Stimulated activated CD4-positive, alpha-beta T cell treated with anti-CD3 and anti-CD28 coated beads, Interleukin-1b, Interleukin-23, amount 100 ng/mL, for 1 hour (primary cell): Measurements from ENCODE around the gene SLCO1B3.
"Not testable (repeated sequence)": the region's sequence is repeated elsewhere in the genome, so short reads cannot be mapped to it uniquely, and the experiment has no call there.

Experiments
- DNase-seq, 2 donors: peaks; one replicate each; pipeline ENCODE4 v3.0.0-alpha.2; 2020; ENCODE audit warnings: low read depth in 2 of 2

The SLCO1B3 gene, protein sequence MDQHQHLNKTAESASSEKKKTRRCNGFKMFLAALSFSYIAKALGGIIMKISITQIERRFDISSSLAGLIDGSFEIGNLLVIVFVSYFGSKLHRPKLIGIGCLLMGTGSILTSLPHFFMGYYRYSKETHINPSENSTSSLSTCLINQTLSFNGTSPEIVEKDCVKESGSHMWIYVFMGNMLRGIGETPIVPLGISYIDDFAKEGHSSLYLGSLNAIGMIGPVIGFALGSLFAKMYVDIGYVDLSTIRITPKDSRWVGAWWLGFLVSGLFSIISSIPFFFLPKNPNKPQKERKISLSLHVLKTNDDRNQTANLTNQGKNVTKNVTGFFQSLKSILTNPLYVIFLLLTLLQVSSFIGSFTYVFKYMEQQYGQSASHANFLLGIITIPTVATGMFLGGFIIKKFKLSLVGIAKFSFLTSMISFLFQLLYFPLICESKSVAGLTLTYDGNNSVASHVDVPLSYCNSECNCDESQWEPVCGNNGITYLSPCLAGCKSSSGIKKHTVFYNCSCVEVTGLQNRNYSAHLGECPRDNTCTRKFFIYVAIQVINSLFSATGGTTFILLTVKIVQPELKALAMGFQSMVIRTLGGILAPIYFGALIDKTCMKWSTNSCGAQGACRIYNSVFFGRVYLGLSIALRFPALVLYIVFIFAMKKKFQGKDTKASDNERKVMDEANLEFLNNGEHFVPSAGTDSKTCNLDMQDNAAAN

DNA sequence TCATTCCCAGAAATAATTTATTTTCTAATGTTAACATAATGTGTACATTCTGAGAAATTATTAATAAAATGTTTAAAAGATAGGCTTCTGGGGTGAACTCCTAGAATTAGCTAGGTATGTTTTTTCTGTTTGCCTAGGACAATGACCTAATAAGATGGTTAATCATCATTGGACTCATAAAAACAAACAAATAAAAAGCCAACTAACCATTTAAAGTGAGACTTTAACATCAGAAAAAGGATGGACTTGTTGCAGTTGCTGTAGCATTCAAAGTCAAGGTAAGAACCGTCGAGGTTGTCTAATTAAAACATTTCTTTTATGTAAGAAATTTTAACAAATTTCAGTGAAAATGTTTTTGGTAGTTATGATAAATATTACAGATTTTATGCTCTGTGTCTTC lies at the start of gene SLCO1B3:
Gene SLCO1B3, plus strand, starts transcription at position 219 of the 400 bp plus-strand sequence. CDS start 5,034 bp downstream, outside the sequence.
- DNase-seq = no peak

DNA sequence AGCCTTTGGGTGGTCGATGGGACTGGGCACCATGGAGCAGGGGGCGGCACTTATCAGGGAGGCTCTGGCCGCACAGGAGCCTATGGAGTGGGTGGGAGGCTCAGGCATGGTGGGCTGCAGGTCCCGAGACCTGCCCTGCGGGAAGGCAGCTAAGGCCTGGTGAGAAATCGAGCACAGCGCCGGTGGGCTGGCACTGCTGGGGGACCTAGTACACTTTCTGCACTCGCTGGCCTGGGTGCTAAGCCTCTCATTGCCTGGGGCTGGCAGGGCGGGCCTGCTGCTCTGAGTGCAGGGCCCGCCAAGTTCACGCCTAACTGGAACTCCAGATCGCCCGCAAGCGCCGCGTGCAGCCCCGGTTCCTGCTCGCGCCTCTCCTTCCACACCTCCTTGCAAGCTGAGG lies 33.1 kb upstream of the SLCO1B3 start:
- no peak for DNase-seq

DNA sequence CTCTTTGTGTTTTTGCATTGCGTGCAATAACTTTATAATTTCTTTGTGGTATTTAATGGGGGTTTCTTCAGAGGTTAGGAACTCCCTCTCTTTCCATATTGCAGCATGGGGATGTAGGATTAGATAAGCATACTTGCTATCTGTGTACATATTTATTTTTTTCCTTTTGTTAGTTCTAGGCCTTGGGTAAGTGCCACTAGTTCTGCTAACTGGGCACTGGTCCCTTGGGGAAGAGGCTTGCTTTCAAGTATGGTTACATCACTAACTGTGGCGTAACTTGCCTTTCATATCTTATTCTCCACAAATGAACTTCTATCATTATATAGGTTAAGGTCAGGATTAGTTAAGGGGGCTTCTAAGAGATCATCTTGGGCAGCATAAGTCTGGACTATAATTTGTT lies 31.5 kb upstream of the SLCO1B3 start:
- DNase-seq = no peak

DNA sequence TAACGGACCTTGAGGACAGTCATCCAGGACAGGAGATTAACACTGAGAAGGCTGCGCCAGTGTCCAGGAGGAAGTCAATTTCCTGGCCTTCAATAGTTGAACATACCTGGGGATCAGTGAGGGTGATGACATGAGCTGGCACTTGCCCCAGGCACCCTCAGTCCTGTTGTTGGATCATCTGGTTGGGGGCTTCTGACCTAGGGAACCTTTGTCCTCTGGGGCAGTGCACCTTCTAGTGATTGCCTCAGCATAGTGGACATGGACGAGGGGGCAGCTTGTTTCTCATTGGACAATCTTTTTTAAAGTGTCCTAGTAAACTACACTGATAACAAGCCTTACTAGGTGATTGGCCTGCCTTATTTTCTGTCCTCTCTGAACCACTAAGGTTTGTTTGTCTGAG lies 30.5 kb upstream of the SLCO1B3 start:
- DNase-seq = not testable (repeated sequence)

DNA sequence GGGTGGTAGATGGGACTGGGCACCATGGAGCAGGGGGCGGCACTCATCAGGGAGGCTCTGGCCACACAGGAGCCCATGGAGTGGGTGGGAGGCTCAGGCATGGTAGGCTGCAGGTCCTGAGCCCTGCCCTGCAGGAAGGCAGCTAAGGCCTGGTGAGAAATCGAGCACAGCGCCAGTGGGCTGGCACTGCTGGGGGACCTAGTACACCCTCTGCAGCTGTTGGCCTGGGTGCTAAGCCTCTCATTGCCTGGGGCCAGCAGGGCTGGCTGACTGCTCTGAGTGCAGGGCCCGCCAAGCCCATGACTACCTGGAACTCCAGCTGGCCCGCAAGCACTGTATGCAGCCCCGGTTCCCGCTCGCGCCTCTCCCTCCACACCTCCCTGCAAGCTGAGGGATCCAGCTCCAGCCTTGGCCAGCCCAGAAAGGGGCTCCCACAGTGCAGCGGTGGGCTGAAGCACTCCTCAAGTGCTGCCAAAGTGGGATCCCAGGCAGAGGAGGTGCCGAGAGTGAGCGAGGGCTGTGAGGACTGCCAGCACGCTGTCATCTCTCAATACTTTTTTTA lies 26.6 kb upstream of the SLCO1B3 start:
- DNase-seq = not testable (repeated sequence)

DNA sequence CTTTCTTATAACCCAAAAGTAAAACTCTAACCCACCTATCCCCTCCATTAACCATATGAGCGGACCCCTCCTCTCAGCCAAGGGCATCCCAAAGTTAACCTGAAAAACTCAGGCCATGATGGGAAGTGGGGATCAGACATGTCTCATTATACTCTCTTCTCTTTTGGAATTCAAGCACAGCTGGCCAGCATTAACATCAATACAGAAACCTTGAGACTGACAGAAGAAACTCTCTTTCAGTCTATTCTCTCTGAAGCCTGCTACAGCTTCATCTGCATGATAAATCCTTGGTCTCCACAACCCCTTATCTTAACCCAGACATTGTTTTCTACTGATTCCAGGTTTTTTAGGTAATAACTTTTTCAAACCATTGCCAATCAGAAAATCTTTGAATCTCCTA lies 17.5 kb upstream of the SLCO1B3 start:
- no peak for DNase-seq

DNA sequence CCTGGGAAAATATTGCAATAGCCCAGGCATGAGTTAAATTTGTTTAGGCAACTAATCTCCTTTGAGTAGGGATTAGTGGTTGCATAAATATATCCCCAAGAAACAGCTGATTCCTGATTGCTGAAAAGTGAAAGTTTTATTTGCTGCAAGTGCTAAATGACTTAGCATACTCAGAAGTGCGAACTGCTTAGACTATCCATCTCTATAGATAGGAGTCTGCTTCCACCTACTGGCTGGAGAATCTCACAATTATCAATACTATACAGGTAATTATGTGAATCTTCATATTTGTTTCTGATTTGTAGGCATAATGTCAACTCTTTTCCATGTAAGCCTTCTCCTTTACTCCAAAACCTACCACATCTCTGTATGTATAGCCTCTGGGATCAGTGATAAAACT lies 12.0 kb upstream of the SLCO1B3 start:
- DNase-seq = no peak

DNA sequence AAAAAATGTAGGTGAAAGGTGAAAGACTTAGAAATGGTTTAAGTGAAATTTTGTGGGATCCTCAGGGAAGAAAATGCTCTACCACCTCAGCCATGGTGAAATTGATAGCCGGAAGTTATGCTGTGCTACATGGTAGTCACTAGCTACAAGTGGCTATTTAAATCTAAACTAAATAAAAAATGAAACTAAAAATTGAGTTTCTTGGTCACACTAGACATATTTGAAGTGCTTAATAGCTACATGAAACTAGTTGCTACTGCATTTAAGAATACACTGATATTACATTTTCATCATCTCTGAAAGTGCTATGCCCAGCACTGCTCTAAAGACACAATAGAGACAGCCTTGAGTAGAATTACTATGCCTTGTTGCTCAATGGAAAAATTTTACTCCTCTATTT lies 10.3 kb upstream of the SLCO1B3 start:
- no peak for DNase-seq

DNA sequence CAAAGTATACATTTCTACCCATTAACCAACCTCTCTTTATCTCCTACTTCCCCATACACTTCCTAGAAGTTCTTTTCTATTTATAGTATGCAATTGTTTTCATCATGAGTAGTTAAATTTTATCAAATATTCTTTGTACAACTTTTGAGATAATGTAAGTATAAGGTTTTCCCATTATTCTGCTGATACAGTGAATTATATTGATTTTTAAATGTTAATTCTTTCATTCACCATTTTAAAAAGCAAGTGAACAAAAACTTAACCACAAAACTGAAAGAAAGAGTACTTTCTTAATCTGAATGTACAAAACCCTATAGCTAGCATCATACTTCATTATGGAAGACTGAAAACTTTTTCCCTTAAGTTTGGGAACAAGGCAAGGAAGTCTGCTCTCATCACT lies 9.5 kb upstream of the SLCO1B3 start:
- DNase-seq = no peak

DNA sequence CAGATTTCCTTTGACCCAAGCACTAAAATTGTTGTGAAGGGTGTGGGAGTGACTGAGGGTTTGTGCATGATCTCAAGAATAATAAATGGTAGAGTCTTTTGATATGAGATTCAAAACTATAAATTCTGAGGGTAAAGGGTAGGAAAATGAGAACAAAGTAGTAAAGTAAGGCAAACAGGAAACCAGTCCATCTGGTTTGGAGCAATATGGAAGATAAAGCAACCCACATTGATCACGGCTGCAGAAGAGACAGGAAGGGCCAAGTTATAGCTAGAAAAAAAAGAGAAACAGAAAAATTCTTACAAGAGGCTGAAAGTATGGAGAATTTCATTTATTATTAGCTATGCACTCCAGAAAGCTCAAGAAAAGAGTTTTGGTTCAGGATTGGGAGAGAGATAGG lies 4.6 kb upstream of the SLCO1B3 start:
- no peak for DNase-seq

DNA sequence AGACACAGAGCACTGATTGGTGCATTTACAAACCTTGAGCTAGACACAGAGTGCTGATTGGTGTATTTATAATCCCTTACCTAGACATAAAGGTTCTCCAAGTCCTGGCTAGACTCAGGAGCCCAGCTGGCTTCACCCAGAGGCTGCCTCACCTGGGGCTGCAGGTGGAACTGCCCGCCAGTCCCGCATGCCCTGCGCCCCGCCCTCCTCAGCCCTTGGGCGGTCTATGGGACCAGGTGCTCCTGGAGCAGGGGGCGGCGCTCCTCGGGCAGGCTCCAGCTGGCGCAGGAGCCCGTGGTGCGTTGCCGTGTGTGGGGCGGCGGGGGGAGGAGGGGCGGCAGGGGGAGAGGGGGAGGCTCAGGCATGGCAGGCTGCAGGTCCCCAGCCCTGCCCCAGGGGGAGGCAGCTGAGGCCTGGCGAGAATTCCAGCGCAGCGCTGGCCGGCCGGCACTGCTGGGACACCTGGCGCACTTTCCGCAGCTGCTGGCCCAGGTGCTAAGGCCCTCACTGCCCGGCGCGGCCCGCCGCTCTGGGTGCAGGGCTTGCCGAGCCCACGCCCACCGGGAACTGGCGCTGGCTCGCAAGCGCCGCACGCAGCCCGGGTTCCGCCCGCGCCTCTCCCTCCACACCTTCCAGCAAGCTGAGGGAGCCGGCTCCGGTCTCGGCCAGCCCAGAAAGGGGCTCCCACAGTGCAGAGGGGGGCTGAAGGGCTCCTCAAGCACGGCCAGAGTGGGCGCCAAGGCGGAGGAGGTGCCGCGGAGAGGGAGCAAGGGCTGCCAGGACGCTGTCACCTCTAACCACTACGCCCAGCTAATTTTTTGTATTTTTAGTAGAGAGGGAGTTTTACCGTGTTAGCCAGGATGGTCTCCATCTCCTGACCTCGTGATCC lies 3.1 kb upstream of the SLCO1B3 start:
- DNase-seq = no peak

DNA sequence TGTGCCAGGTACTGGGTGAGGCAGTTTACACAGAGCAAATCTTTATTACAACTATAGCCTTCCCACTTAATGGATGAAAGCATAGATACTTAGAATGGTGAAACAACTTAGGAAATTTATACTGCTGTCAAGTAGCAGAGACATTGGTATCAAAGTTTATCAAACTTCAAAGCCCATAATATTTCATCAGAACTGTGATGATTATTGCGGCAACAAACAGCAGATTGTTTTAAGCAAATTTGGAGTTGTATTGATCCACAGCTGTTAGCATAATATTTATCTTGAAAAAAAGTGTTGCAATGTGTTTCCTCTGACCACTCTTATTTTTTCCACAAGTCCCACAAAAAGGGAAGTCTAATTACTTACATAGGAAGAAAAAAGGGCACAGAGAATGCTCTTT lies 2.0 kb upstream of the SLCO1B3 start:
- DNase-seq = no peak

DNA sequence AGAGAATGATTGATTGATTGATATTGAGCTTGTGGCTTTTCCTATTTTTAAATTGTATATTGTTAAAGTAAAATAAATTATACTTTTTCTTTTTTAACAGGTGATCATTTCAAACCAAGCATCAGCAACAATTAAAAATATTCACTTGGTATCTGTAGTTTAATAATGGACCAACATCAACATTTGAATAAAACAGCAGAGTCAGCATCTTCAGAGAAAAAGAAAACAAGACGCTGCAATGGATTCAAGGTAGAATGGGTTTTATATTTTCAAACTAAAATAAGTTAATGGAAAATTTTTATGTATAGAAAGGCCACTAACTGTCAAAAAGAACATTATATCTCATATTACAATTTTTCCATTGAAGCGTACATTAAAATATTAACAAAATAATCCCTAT lies 5.1 kb downstream of the SLCO1B3 start:
- DNase-seq = no peak

DNA sequence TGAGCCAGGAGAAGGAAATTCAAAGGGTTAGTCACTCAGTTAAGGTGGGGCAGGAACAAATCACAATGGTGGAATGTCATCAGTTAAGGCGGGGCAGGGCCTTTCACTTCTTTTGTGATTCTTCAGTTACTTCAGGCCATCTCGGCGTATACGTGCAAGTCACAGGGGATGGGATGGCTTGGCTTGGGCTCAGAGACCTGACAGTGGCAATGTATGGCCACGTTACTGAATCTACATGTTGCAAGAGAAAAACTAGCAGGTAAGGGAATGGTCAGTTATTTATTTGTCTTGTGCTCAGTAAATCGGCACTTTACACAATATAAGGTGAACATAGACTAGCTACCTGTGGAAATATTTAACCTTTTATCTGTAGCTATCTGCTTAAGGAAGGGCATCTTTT lies 11.9 kb downstream of the SLCO1B3 start:
- DNase-seq = no peak

DNA sequence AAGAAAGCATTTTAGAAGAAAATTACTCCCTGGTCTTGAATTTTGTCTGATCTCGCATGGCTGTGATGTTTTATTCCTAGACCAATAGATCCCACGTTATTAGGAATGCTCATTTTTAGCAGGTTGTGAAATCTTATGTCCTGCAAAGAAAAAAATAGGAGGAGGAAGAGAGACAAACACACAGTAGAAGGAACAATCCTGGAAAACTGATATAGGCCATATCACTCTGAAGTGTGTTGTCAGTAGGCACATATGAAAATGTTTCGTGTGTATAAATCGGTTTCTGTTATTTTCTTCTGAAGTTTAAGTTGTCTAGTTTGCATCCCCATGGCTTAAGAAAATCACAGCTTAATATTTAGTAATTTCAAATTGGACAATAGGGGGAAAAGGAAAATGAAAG lies 12.4 kb downstream of the SLCO1B3 start:
- DNase-seq = no peak

DNA sequence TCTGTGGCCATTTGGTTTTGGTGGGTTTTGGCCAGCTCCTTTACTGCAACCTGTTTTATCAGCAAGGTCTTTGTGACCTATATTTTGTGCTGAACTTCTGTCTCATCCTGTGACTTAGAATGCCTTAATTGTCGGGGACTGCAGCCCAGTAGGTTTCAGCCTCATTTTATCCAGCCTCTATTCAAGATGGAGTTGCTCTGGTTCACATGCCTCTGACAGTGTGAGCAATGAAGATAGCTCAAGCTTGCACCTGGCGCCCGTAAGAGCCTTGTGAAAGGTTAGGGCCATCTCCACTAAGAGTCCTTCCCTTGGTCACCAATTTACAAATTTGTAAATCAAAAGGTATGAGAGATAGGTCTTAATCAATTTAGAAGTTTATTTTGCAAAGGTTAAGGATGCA lies 19.4 kb downstream of the SLCO1B3 start:
- no peak for DNase-seq

DNA sequence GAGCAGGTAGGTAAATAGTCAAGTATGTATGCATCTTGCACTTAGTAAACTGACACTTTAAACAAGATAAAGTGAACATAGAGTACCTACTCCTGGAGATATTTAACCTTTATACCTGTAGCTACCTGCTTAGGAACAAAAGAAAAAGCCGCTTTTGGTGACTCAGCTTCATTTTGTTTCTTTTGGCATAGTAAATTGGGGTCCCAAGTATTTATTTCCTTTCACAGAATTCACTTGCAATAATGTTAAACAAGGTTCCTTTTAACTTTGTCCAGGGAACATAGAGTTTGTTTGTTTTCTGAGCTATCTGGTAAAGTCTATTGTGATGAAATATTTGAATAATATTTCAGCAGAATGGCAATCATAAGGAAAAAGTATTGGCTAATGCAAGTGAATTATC lies 20.0 kb downstream of the SLCO1B3 start:
- no peak for DNase-seq

DNA sequence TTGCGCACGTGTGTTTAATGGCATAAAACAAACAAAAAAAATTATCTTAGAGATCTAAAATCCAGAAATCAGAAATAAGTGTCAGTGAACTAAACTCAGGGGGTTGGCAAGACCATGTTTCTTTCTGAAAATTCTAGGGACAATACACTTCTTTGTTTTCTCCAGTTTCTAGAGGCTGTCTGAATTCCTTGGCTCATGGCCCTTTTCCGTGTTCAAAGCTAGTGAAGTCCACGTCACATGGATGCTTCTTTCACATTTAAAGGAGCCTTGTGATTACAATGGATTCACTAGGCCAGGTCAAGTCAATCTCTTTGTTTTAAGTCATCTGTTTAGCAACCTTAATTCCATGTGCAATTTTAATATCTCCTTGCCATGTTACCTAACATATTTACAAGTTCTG lies 22.4 kb downstream of the SLCO1B3 start:
- DNase-seq = no peak

DNA sequence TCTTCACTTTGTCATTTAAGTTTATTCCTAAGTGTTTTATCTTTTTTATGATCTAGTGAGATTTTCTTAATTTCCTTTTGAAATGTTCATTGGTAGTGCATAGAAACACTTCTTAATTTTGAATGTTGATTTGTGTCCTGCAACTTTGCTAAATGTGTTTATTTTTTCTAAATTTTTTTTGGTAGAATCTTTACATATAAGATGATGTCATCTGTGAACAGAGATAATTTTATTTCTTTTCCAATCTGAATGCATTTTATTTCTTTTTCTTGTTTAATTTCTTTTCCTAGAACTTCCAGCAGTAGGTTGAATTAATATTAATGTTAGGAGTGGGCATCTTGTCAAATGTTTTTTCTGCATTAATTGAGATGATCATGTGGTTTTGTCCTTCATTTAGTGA lies 42.1 kb downstream of the SLCO1B3 start:
- no peak for DNase-seq

DNA sequence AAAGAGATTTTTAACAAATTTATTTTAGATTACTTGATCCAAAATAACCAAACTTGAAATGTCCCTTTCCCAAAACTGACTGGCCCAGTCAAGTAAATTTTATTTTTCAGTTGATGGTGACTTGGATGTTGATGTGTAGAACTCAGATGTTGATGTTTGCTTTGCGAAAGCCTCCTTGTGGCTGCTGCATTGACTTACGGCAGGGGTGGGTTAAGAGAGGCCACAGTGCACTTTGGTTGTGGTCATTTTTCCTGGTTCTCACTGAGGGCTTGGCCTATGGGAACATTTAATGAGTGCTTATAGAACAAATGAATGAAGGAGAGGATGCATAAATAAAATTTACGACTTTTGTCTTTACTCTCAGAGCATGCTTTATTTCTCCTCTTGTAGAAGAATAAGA lies 52.6 kb downstream of the SLCO1B3 start:
- DNase-seq = no peak

DNA sequence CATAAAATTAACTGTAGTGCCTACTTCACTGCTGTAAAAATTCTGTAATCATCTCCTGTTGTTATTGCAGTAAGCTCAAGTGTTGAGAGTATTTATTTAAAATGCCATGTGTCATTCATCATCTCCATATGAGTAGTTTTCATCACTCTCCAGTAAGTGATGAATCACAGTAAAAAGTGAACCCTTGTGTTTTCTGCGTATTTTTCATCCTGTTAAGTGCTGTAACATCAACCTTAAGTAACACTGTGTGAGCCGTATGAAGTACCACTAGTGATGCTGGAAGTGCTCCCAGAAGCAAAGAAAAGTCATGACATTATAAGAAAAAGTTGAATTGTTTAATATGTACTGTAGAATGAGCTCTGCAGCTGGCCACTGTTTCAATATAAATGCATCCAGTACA lies 55.4 kb downstream of the SLCO1B3 start:
- DNase-seq = no peak

DNA sequence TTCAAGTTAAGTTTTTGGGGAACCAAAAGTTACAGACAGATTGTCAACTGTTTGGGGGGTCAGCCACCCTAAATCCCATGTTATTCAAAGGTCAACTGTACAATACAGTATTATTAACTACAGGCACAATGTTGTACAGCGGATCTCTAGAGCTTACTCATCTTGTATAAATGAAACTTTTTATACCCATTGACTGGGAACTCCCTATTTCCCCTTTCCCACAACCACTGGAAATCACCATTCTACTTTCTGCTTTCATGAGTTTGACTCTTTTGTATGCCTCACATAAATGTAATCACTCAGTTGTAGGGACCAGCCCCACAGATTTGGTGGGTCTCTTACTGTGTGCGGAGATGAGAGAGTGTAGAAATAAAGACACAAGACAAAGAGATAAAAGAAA lies 57.8 kb downstream of the SLCO1B3 start:
- no peak for DNase-seq
